GM12801 (cell line): Measurements from ENCODE around the gene RASA3.

Experiments
- CTCF ChIP-seq: IDR thresholded peaks from one replicate; pipeline ENCODE4 v1.5.1; 2011; ENCODE audit warnings: control low read depth; ENCODE audit not compliant: insufficient read length; ENCODE audit errors: extremely low read depth

RASA3 gene

GRCh38 chr13:114038900-114039299 lies 93.5 kb downstream of the RASA3 start:
- no peak for TF ChIP-seq CTCF

DNA sequence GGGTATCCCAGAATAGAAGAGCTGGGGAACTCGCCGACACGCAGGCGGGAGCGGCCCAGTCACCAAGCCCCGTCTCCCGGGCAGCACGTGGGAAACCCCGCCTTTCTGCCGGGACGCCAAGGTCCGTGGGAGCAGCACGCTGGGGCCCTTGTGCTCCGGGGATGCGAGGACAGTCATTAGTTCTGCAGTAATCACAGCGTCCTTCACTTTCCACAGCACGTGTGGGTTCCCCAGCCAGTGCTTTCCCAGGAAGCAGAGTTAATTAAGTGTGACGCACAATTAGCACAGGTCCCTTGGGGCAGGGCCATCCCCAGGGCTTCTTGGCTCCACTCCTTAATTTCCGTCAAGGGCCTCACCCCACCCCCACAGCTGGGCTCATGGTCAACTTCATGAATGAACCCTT lies 94.2 kb downstream of the RASA3 start:
- TF ChIP-seq CTCF, result no peak

GRCh38 chr13:114037674-114038073 lies 94.7 kb downstream of the RASA3 start:
- no peak for TF ChIP-seq CTCF

DNA sequence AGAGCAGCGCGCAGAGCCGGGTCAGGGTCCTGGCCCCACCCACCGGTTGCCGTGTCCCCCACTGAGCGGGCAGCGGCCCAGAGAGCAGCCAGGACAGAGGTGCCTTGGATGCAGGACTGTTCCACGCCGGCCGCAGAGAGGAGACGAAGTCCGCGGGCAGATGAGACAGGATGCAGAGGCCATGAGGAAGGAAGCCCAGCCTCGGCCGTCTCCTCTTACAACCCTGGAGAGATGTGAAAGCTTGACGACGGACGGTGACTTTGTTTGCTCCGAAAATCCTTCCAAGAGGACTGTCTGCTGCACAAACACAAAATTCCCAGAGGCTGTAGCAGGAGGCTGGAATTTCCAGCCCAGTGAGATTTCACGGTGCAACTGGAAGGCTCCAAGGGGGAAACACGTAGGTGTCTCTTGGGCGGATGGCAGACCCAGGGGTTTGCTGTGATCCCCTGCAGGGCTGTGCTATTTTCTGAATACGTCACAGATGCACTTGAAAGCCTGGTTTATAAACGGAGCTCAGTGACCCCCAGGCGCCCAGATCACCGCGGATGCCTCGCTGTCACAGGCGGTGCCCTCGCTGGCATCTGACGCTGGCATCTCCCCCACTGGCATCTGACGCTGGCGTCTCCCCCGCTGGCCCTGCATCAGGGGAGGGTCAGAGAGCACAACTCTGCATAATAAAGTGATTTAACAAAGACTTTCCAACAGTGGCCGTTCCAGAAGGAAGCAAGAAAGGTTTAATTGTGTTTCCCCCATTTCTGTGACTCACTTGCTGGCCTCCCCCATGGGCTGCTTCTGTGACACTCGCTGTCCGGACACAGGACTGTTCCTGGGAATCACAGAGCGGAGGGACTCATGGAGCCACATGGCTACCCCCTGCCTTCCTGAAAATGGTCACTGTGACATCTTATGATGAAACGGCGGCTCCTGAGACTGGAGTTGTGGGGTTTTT lies 96.6 kb downstream of the RASA3 start:
- TF ChIP-seq CTCF, result no peak

GRCh38 chr13:114035186-114035582 lies 97.2 kb downstream of the RASA3 start:
- TF ChIP-seq CTCF, result no peak

- no peak for TF ChIP-seq CTCF
Measured at GRCh38 chr13:114034481-114034891, 97.9 kb downstream of the RASA3 start.

GRCh38 chr13:114033541-114034315 lies 98.7 kb downstream of the RASA3 start:
- no peak for TF ChIP-seq CTCF
